DOHH2 (cell line): ENCODE measurements around the gene RORB.

Experiments
- CTCF ChIP-seq: fragments of 200-600 bp; sonication (generic); IDR thresholded peaks from one replicate; pipeline ENCODE4 v1.5.1; 2014; ENCODE audit warnings: antibody characterized with exemption, mild to moderate bottlenecking, low read depth, low read length; ENCODE audit not compliant: poor library complexity, severe bottlenecking
- EZH2phosphoT487 ChIP-seq: fragments of 200-600 bp; sonication (generic); IDR thresholded peaks from 2 replicates; pipeline ENCODE4 v1.6.1; 2017; ENCODE audit warnings: borderline replicate concordance, mild to moderate bottlenecking, antibody characterized with exemption, low read length, moderate library complexity, mixed read lengths

DNA sequence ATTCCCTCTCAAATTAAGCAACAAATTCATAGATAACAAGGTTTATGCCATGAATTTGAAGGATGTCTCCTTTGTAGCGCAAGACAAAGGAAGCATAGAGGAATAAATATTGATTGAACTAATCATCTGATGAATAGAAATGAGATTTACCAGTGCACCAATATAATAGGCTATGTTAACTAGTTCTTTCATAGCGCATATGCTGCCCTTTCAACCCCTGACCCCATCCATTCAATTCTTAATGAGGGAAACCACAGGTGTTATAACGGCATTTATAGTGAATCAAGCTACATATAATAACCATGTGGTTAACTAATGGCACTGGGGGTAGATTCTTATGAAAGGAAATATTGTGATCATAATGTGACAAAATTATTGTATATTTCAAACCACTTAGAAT lies 6.5 kb downstream of the RORB start:
- TF ChIP-seq CTCF (no peak), EZH2phosphoT487 (no peak)
